ENCODE measurements around the gene ABLIM2.

ABLIM2 gene

GRCh38 chr4:8195431-8195830 is 36.8 kb upstream of the ABLIM2 start:
- Histone ChIP-seq H2BK15ac (replicated peaks; ENCODE audit: low read depth) (no peak overlapping the region), H3K18ac (ENCODE audit: low read length) (no peak overlapping the region), H3K23ac (ENCODE audit: low read length) (no peak overlapping the region), H3K56ac (ENCODE audit: low read length) (no peak overlapping the region), H4K8ac (ENCODE audit: low read depth, low read length) (no peak overlapping the region), H3K4me3 (ENCODE audit: low read length) (no peak overlapping the region), H3K36me3 (ENCODE audit: control insufficient read depth, insufficient read depth, low read length) (no peaks in the 10 kb centered on the region), H3K27me3 (ENCODE audit: insufficient read depth, low read length, poor library complexity) (no peaks in the 10 kb centered on the region), H3K79me2 (ENCODE audit: control insufficient read depth, insufficient read depth, low read length) (no peaks in the 10 kb centered on the region), H2BK120ac (ENCODE audit: low read depth, low read length) (no peak overlapping the region), H2BK5ac (ENCODE audit: low read length) (no peak overlapping the region), H3K4me2 (ENCODE audit: low read length) (no peak overlapping the region), H3K27ac (ENCODE audit: low read depth, low read length) (no peak overlapping the region), H3K4ac (ENCODE audit: low read depth, low read length) (no peak overlapping the region), H3K9ac (ENCODE audit: low read length) (no peak overlapping the region), H4K5ac (ENCODE audit: low read length) (no peak overlapping the region), H2AK5ac (ENCODE audit: low read length) (no peak overlapping the region), H3K79me1 (ENCODE audit: low read length) (no peaks in the 10 kb centered on the region), H3K4me1 (ENCODE audit: control insufficient read depth, low read depth, low read length) (no peaks in the 10 kb centered on the region)
- DNase-seq: no peak
- WGBS (ENCODE audit: extremely low coverage, insufficient coverage, low lambda C conversion rate): no CpG with 5 or more reads among the region's 7 CpGs

- Histone ChIP-seq H3K79me1 (ENCODE audit: low read length) (no peaks in the 10 kb centered on the region), H2BK120ac (ENCODE audit: low read depth, low read length) (no peak overlapping the region), H3K4me3 (ENCODE audit: low read length) (no peak overlapping the region), H2BK15ac (replicated peaks; ENCODE audit: low read depth) (no peak overlapping the region), H4K5ac (ENCODE audit: low read length) (no peak overlapping the region), H3K56ac (ENCODE audit: low read length) (no peak overlapping the region), H3K4ac (ENCODE audit: low read depth, low read length) (no peak overlapping the region), H3K27ac (ENCODE audit: low read depth, low read length) (no peak overlapping the region), H3K9ac (ENCODE audit: low read length) (no peak overlapping the region), H3K79me2 (ENCODE audit: control insufficient read depth, insufficient read depth, low read length) (no peaks in the 10 kb centered on the region), H2BK5ac (ENCODE audit: low read length) (no peak overlapping the region), H3K18ac (ENCODE audit: low read length) (no peak overlapping the region), H4K8ac (ENCODE audit: low read depth, low read length) (no peak overlapping the region), H2AK5ac (ENCODE audit: low read length) (no peak overlapping the region), H3K4me2 (ENCODE audit: low read length) (no peak overlapping the region), H3K23ac (ENCODE audit: low read length) (no peak overlapping the region), H3K27me3 (ENCODE audit: insufficient read depth, low read length, poor library complexity) (no peaks in the 10 kb centered on the region), H3K36me3 (ENCODE audit: control insufficient read depth, insufficient read depth, low read length) (no peaks in the 10 kb centered on the region), H3K4me1 (ENCODE audit: control insufficient read depth, low read depth, low read length) (no peaks in the 10 kb centered on the region)
- no peak for DNase-seq
- no CpG with 5 or more reads among the region's 19 CpGs for WGBS (ENCODE audit: extremely low coverage, insufficient coverage, low lambda C conversion rate)
These were observed 36.0 kb upstream of the ABLIM2 start for GRCh38 chr4:8194306-8195242.

DNA sequence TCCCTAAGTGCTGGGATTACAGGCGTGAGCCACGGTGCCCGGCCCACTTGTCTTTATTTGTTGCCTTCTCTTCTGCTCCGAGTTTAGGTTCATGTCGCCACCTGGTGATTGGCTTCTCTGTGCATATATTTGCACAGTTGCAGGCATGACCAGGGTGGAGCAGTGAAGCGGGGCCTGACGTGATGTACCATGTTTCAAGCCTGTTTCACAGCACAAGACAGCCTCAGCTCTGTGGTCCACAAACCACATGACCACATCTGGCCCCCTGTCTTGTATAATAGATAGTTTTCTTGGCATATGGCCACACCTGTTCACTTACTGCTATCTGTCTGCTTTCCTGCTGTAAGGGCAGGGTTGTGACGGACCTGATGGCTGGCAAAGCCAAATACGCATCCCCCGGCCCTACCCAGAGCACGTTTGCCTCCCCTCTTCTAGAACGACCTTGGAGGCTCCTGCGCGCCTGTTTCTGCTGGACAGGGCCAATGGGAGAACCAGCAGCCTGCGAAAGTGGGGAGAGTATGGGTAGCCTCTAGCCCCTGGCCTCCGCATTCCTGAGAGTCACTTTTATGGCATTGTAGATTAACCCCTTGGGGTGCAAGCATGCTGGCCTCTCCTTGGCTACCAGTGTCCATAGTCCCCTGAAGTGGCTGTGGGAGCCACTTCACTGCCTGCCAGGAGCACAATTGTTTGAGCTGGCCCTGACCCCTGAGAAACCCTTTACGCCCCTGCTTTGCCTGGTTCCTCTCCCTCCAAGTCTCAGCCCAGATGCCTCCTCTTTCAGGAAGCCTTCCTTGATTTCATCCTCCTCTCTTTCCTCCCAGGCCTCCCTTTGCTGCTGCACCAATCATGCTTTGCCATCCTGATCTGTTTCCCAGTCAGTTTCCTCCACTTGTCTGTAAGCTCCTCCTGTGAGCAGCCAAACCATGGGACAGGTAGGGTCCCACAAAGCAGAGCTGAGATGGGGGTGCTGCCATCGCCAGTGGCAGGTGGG is 34.4 kb upstream of the ABLIM2 start:
- Histone ChIP-seq H3K79me1 (ENCODE audit: low read length) (no peaks in the 10 kb centered on the region), H3K36me3 (ENCODE audit: control insufficient read depth, insufficient read depth, low read length) (no peaks in the 10 kb centered on the region), H3K18ac (ENCODE audit: low read length) (no peak overlapping the region), H3K4me3 (ENCODE audit: low read length) (no peak overlapping the region), H3K27ac (ENCODE audit: low read depth, low read length) (no peak overlapping the region), H2BK5ac (ENCODE audit: low read length) (no peak overlapping the region), H4K8ac (ENCODE audit: low read depth, low read length) (no peak overlapping the region), H2AK5ac (ENCODE audit: low read length) (no peak overlapping the region), H4K5ac (ENCODE audit: low read length) (no peak overlapping the region), H3K4me1 (ENCODE audit: control insufficient read depth, low read depth, low read length) (no peaks in the 10 kb centered on the region), H3K27me3 (ENCODE audit: insufficient read depth, low read length, poor library complexity) (no peaks in the 10 kb centered on the region), H3K56ac (ENCODE audit: low read length) (no peak overlapping the region), H3K23ac (ENCODE audit: low read length) (no peak overlapping the region), H2BK120ac (ENCODE audit: low read depth, low read length) (no peak overlapping the region), H3K9ac (ENCODE audit: low read length) (no peak overlapping the region), H3K79me2 (ENCODE audit: control insufficient read depth, insufficient read depth, low read length) (no peaks in the 10 kb centered on the region), H3K4ac (ENCODE audit: low read depth, low read length) (no peak overlapping the region), H2BK15ac (replicated peaks; ENCODE audit: low read depth) (no peak overlapping the region), H3K4me2 (ENCODE audit: low read length) (no peak overlapping the region)
- DNase-seq: no peak
- WGBS (ENCODE audit: extremely low coverage, insufficient coverage, low lambda C conversion rate): no CpG with 5 or more reads among the region's 18 CpGs

GRCh38 chr4:8191136-8191747 is 32.6 kb upstream of the ABLIM2 start:
- Histone ChIP-seq H4K5ac (ENCODE audit: low read length) (no peak overlapping the region), H3K27me3 (ENCODE audit: insufficient read depth, low read length, poor library complexity) (no peaks in the 10 kb centered on the region), H2BK5ac (ENCODE audit: low read length) (no peak overlapping the region), H3K79me2 (ENCODE audit: control insufficient read depth, insufficient read depth, low read length) (no peaks in the 10 kb centered on the region), H3K4me2 (ENCODE audit: low read length) (no peak overlapping the region), H2AK5ac (ENCODE audit: low read length) (no peak overlapping the region), H3K56ac (ENCODE audit: low read length) (no peak overlapping the region), H3K18ac (ENCODE audit: low read length) (no peak overlapping the region), H2BK120ac (ENCODE audit: low read depth, low read length) (no peak overlapping the region), H3K79me1 (ENCODE audit: low read length) (no peaks in the 10 kb centered on the region), H3K4ac (ENCODE audit: low read depth, low read length) (no peak overlapping the region), H3K4me1 (ENCODE audit: control insufficient read depth, low read depth, low read length) (no peaks in the 10 kb centered on the region), H3K9ac (ENCODE audit: low read length) (no peak overlapping the region), H3K36me3 (ENCODE audit: control insufficient read depth, insufficient read depth, low read length) (no peaks in the 10 kb centered on the region), H3K23ac (ENCODE audit: low read length) (no peak overlapping the region), H2BK15ac (replicated peaks; ENCODE audit: low read depth) (no peak overlapping the region), H3K27ac (ENCODE audit: low read depth, low read length) (no peak overlapping the region), H4K8ac (ENCODE audit: low read depth, low read length) (no peak overlapping the region), H3K4me3 (ENCODE audit: low read length) (no peak overlapping the region)
- DNase-seq: no peak
- no CpG with 5 or more reads among the region's 23 CpGs for WGBS (ENCODE audit: extremely low coverage, insufficient coverage, low lambda C conversion rate)

- Histone ChIP-seq H3K18ac (ENCODE audit: low read length) (no peak overlapping the region), H3K79me1 (ENCODE audit: low read length) (no peaks in the 10 kb centered on the region), H3K4me1 (ENCODE audit: control insufficient read depth, low read depth, low read length) (no peaks in the 10 kb centered on the region), H2BK5ac (ENCODE audit: low read length) (no peak overlapping the region), H4K5ac (ENCODE audit: low read length) (no peak overlapping the region), H3K56ac (ENCODE audit: low read length) (no peak overlapping the region), H2AK5ac (ENCODE audit: low read length) (no peak overlapping the region), H3K4me2 (ENCODE audit: low read length) (no peak overlapping the region), H2BK15ac (replicated peaks; ENCODE audit: low read depth) (no peak overlapping the region), H3K79me2 (ENCODE audit: control insufficient read depth, insufficient read depth, low read length) (no peaks in the 10 kb centered on the region), H3K4ac (ENCODE audit: low read depth, low read length) (no peak overlapping the region), H4K8ac (ENCODE audit: low read depth, low read length) (no peak overlapping the region), H3K23ac (ENCODE audit: low read length) (no peak overlapping the region), H3K27ac (ENCODE audit: low read depth, low read length) (no peak overlapping the region), H3K27me3 (ENCODE audit: insufficient read depth, low read length, poor library complexity) (no peaks in the 10 kb centered on the region), H3K36me3 (ENCODE audit: control insufficient read depth, insufficient read depth, low read length) (no peaks in the 10 kb centered on the region), H3K9ac (ENCODE audit: low read length) (no peak overlapping the region), H3K4me3 (ENCODE audit: low read length) (no peak overlapping the region), H2BK120ac (ENCODE audit: low read depth, low read length) (no peak overlapping the region)
- WGBS (ENCODE audit: extremely low coverage, insufficient coverage, low lambda C conversion rate): no CpG with 5 or more reads among the region's 26 CpGs
- no peak for DNase-seq
These were observed 31.2 kb upstream of the ABLIM2 start for GRCh38 chr4:8189551-8190466.

All from mesendoderm (in vitro differentiated cells).